ENCODE results near the gene FSTL5. TPM values are rescaled to one million over a fixed set of nuclear protein-coding genes. Genes with fewer than 3 reads are reported as not detected.

Gene FSTL5
- total and polyA plus RNA-seq, 2 of the 8 experiments (the other 6 are each of a cell fraction or from before 2014, with no cell fraction given), result 0.09 to 0.32 TPM

GRCh38 chr4:161364681-161365080 is 799.1 kb downstream of the FSTL5 start:
- Histone ChIP-seq H2BK5ac (ENCODE audit: low read depth, low read length) (no peak overlapping the region), H3K27me3 (replicated peaks in 1 of 4; ENCODE audit: control insufficient read depth in 3 of 4, extremely low read depth in 1 of 4, insufficient read depth in 3 of 4, low read length in 3 of 4) (no peaks in the 10 kb centered on the region), H3K4me1 (replicated peaks in 1 of 4; ENCODE audit: control insufficient read depth in 3 of 4, insufficient read depth in 4 of 4, low read length in 3 of 4) (no peaks in the 10 kb centered on the region), H3K14ac (ENCODE audit: insufficient read length) (no peak overlapping the region), H3K9ac (replicated peaks in 1 of 4; ENCODE audit: extremely low read depth in 1 of 4, low read depth in 3 of 4, low read length in 3 of 4) (no peak overlapping the region), H3K4me2 (ENCODE audit: insufficient read depth in 1 of 2, low read depth in 2 of 2, low read length in 2 of 2) (no peak overlapping the region), H3K79me1 (ENCODE audit: low read depth, low read length) (no peaks in the 10 kb centered on the region), H2AK5ac (ENCODE audit: low read depth, low read length) (no peak overlapping the region), H3K79me2 (ENCODE audit: control insufficient read depth in 1 of 2, insufficient read depth in 2 of 2, low read length in 2 of 2) (no peaks in the 10 kb centered on the region), H2BK120ac (replicated peaks; ENCODE audit: low read depth, low read length) (no peak overlapping the region), H3K23ac (ENCODE audit: insufficient read length) (no peak overlapping the region), H2BK12ac (ENCODE audit: low read depth, low read length) (no peak overlapping the region), H3K56ac (replicated peaks; ENCODE audit: insufficient read length, low read depth, low read length) (no peak overlapping the region), H2BK20ac (ENCODE audit: low read length) (no peak overlapping the region), H3K9me3 (ENCODE audit: insufficient read depth in 2 of 2, low read depth in 1 of 2, low read length in 1 of 2) (no peaks in the 10 kb centered on the region), H3K36me3 (ENCODE audit: control insufficient read depth in 2 of 4, insufficient read depth in 4 of 4, low read length in 3 of 4) (no peaks in the 10 kb centered on the region), H3K18ac (ENCODE audit: extremely low read depth, low read length) (no peak overlapping the region), H4K8ac (ENCODE audit: extremely low read depth, insufficient read depth, low read length) (no peak overlapping the region), H2AFZ (ENCODE audit: low read length) (0 out of 2 replicates have a peak overlapping the region, but pooled peaks have one; percentile 51), H4K20me1 (replicated peaks in 1 of 2; ENCODE audit: control insufficient read depth in 1 of 2, insufficient read depth in 2 of 2, low read length in 2 of 2) (no peaks in the 10 kb centered on the region), H2BK15ac (ENCODE audit: low read length) (no peak overlapping the region), H3K27ac (ENCODE audit: low read depth, low read length) (no peak overlapping the region), H3K4me3 (ENCODE audit: extremely low read depth in 1 of 4, insufficient read depth in 2 of 4, low read depth in 3 of 4, low read length in 4 of 4) (no peak overlapping the region), H3K4ac (replicated peaks; ENCODE audit: insufficient read length, low read depth, low read length) (no peak overlapping the region), H4K5ac (ENCODE audit: insufficient read length, low read depth, low read length) (no peak overlapping the region), H4K91ac (replicated peaks; ENCODE audit: insufficient read length, low read length) (no peak overlapping the region), H3K23me2 (ENCODE audit: low read depth, low read length) (no peaks in the 10 kb centered on the region)
- FAIRE-seq (no peak), DNase-seq (ENCODE audit: low read depth in 1 of 2, low spot score in 2 of 2) (no peak)
- TF ChIP-seq GABPA (IDR thresholded peaks at IDR 0.05; ENCODE audit: borderline replicate concordance, insufficient read depth, low read length) (no peak), GTF2F1 (IDR thresholded peaks at IDR 0.05; ENCODE audit: borderline replicate concordance, low read depth, low read length) (no peak), ATF2 (IDR thresholded peaks at IDR 0.05; ENCODE audit: low read length) (no peak), EGR1 (IDR thresholded peaks at IDR 0.05; ENCODE audit: borderline replicate concordance, low read depth, low read length) (no peak)
- ChIA-PET POLR2A (ENCODE audit: partially characterized antibody) (no interaction called here), CTCF (ENCODE audit: partially characterized antibody) (interaction anchor here (0.9 kb wide), 1 partner anchor 54 kb away, joined by 3 read pairs; no protein-coding TSS in a partner anchor)
- WGBS, 2 experiments (ENCODE audit: extremely low coverage in 1 of 2, insufficient coverage in 1 of 2, insufficient read length in 1 of 2, insufficient replicate concordance in 2 of 2, low coverage in 1 of 2, low lambda C conversion rate in 2 of 2, missing lambda C conversion rate in 1 of 2), result 89% methylated on average over 3 of the region's 3 CpGs; no CpG with 5 or more reads in 1 of the 2 experiments

All from H1 (cell line).